Common myeloid progenitor, CD34-positive (primary cell): ENCODE measurements around the gene SDK1.

Source experiments
- CTCF ChIA-PET: fragments of 350-600 bp; sonication (Branson Sonifier 250); formaldehyde crosslinking; loops from one replicate; lab custom pipeline; 2021; ENCODE audit warnings: antibody characterized with exemption; lab: Charles Lee
- POLR2A ChIA-PET: fragments of 350-600 bp; sonication (Branson Sonifier 250); formaldehyde crosslinking; loops from one replicate; lab custom pipeline; 2021; ENCODE audit warnings: antibody characterized with exemption; lab: Charles Lee
- DNase-seq, 3 donors: peaks; one replicate each; pipeline versions ENCODE4 v3.0.0 to v3.0.0-alpha.2; 2013
- H3K27ac ChIP-seq, 2 experiments: 1 replicate in 1 of 2; 2 replicates in 1 of 2; pipeline ENCODE4 v1.7.0; 2013; ENCODE audit warnings: inconsistent platforms in 2 of 2, low read length in 2 of 2, mild to moderate bottlenecking in 2 of 2, low read depth in 1 of 2, moderate library complexity in 1 of 2; ENCODE audit not compliant: severe bottlenecking in 2 of 2, insufficient read depth in 1 of 2, poor library complexity in 1 of 2
- H3K27me3 ChIP-seq, 5 experiments: replicated peaks in 2 of 5; 1 replicate in 3 of 5; 2 replicates in 2 of 5; pipeline versions ENCODE4 v1.6.1 to v1.7.0; 2013; ENCODE audit warnings: low read length in 4 of 5, mild to moderate bottlenecking in 2 of 5, moderate library complexity in 2 of 5, inconsistent platforms in 1 of 5; ENCODE audit not compliant: insufficient read depth in 5 of 5, control insufficient read depth in 4 of 5
- H3K36me3 ChIP-seq, 4 experiments: 1 replicate in 2 of 4; 2 replicates in 2 of 4; pipeline versions ENCODE4 v1.6.1 to v1.7.0; 2013; ENCODE audit warnings: low read length in 3 of 4, control low read depth in 1 of 4, mild to moderate bottlenecking in 1 of 4; ENCODE audit not compliant: control insufficient read depth in 4 of 4, insufficient read depth in 4 of 4
- H3K4me1 ChIP-seq, 4 experiments: 1 replicate in 3 of 4; 2 replicates in 1 of 4; pipeline versions ENCODE4 v1.6.1 to v1.7.1; 2013; ENCODE audit warnings: low read length in 3 of 4, mild to moderate bottlenecking in 3 of 4, control low read depth in 1 of 4, inconsistent platforms in 1 of 4, moderate library complexity in 1 of 4; ENCODE audit not compliant: control insufficient read depth in 4 of 4, insufficient read depth in 4 of 4; ENCODE audit errors: control extremely low read depth in 1 of 4
- H3K4me3 ChIP-seq, 7 experiments: 1 replicate in 4 of 7; 2 replicates in 3 of 7; pipeline versions ENCODE4 v1.5.1 to v1.7.0; 2013; ENCODE audit warnings: mild to moderate bottlenecking in 7 of 7, low read length in 6 of 7, moderate library complexity in 6 of 7, inconsistent platforms in 2 of 7, low read depth in 2 of 7, control low read depth in 1 of 7; ENCODE audit not compliant: insufficient read depth in 4 of 7, control insufficient read depth in 1 of 7; ENCODE audit errors: extremely low read depth in 1 of 7
- H3K9me3 ChIP-seq, 5 experiments: 1 replicate in 4 of 5; 2 replicates in 1 of 5; pipeline versions ENCODE4 v1.6.1 to v1.7.1; 2013; ENCODE audit warnings: low read length in 4 of 5, mild to moderate bottlenecking in 2 of 5, inconsistent platforms in 1 of 5, low read depth in 1 of 5, moderate library complexity in 1 of 5; ENCODE audit not compliant: control insufficient read depth in 4 of 5, insufficient read depth in 2 of 5; ENCODE audit errors: control extremely low read depth in 1 of 5
- WGBS: methylation state at CpG from one replicate; pipeline ENCODE4 v1.1.5; 2013; ENCODE audit not compliant: insufficient coverage; 5-methylcytosine and 5-hydroxymethylcytosine counted together

SDK1 gene

GRCh38 chr7:3285652-3286051, 15.4 kb upstream of the SDK1 start:
- no peaks in the 10 kb centered on the region for H3K27me3 ChIP-seq
- 93% methylated on average over 9 of the region's 10 CpGs for WGBS
- no peak overlapping the region for H3K27ac ChIP-seq
- no peaks in the 10 kb centered on the region for H3K36me3 ChIP-seq
- DNase-seq = no peak
- H3K4me1 ChIP-seq = no peaks in the 10 kb centered on the region
- POLR2A ChIA-PET = no interaction called here
- H3K4me3 ChIP-seq = no peak overlapping the region
- H3K9me3 ChIP-seq = peaks cover 0 to 5% (median 0%) of the 10 kb centered on the region in 5 experiments
- CTCF ChIA-PET = interaction anchor here (0.5 kb wide), 1 partner anchor 12 kb away, joined by 4 read pairs; no protein-coding TSS in a partner anchor

DNA sequence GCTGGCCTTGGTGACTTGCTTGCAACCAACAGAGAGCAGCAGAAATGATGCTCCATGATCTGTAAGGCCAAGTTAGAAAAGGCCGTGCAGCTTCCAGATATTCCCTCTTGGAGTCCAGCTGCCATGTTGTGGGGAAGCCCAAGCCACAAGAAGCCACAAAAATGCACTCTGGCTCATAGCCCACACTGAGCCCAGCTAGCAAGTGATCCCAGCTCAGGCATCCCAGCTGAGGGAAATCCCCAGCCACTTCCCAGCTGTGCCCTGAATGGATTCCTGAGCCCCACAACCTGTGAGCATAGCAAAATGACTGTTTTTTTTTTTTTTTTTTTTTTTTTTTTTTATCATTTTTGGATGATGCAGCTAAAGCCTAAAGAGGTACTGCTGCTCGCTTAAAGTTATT, 11.1 kb upstream of the SDK1 start:
- CTCF ChIA-PET = interaction anchor here (2.1 kb wide), 1 partner anchor 13 kb away, joined by 5 read pairs; no protein-coding TSS in a partner anchor
- POLR2A ChIA-PET = no interaction called here
- Histone ChIP-seq H3K9me3 (peaks cover 0 to 5% (median 0%) of the 10 kb centered on the region in 5 experiments), H3K27me3 (no peaks in the 10 kb centered on the region), H3K4me3 (no peak overlapping the region), H3K27ac (no peak overlapping the region), H3K36me3 (no peaks in the 10 kb centered on the region), H3K4me1 (no peaks in the 10 kb centered on the region)
- WGBS = 100% methylated on average over 1 of the region's 2 CpGs
- no peak for DNase-seq

- ChIA-PET POLR2A (no interaction called here), CTCF (no interaction called here)
- Histone ChIP-seq H3K9me3 (peaks cover 0 to 2% (median 0%) of the 10 kb centered on the region in 5 experiments), H3K4me3 (no peak overlapping the region), H3K4me1 (no peaks in the 10 kb centered on the region), H3K27ac (no peak overlapping the region), H3K36me3 (no peaks in the 10 kb centered on the region), H3K27me3 (no peaks in the 10 kb centered on the region)
- WGBS = 91% methylated on average over 5 of the region's 7 CpGs
- no peak for DNase-seq
Observed at GRCh38 chr7:3292694-3293093, 8.4 kb upstream of the SDK1 start.

- Histone ChIP-seq H3K4me3 (no peak overlapping the region), H3K4me1 (no peaks in the 10 kb centered on the region), H3K9me3 (peaks cover 0 to 2% (median 0%) of the 10 kb centered on the region in 5 experiments), H3K27me3 (peaks cover 0 to 8% (median 4%) of the 10 kb centered on the region in 5 experiments), H3K36me3 (no peaks in the 10 kb centered on the region), H3K27ac (no peak overlapping the region)
- 84% methylated on average over 9 of the region's 10 CpGs for WGBS
- no peak for DNase-seq
- ChIA-PET CTCF (no interaction called here), POLR2A (interaction anchor here (0.6 kb wide), 1 partner anchor 347 kb away, joined by 4 read pairs; no protein-coding TSS in a partner anchor)
Observed at GRCh38 chr7:3294432-3295100, 6.5 kb upstream of the SDK1 start.

DNA sequence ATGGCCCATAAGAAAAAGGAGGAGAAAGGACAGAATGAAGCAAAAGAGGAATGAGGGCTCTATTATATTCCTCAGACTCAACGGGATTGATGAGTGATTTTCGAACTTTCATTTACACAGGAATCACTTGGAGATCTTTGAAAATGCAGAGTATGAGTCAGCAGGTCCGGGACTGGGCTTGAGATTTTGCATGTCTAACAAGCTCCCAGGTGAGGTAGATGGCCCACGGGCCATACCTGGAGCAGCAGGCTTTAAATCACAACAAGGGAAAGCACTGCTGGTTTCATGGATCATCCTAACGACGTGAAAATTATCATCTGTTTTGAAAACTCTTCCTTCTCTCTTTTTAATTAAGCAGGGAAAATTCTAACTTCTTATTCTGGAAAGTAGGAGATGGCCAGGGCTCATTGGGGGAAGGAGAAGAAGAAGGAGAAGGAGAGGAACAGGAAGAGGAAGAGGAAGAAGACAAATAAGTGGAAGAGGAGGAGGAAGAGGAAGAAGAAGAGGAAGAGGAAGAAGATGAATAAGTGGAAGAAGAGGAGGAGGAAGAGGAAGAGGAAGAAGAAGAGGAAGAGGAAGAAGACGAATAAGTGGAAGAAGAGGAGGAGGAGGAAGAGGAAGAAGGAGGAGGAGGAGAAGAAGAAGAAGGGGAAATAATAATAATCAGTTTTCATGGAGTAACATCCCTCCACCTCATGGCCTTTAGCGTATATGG, 3.8 kb upstream of the SDK1 start:
- Histone ChIP-seq H3K27me3 (peaks cover 0 to 22% (median 7%) of the 10 kb centered on the region in 5 experiments), H3K27ac (no peak overlapping the region), H3K4me1 (peaks cover 0 to 17% (median 14%) of the 10 kb centered on the region in 4 experiments), H3K9me3 (no peaks in the 10 kb centered on the region), H3K4me3 (no peak overlapping the region), H3K36me3 (no peaks in the 10 kb centered on the region)
- 67% methylated on average over 7 of the region's 8 CpGs for WGBS
- DNase-seq = no peak
- ChIA-PET POLR2A (no interaction called here), CTCF (no interaction called here)

- ChIA-PET POLR2A (no interaction called here), CTCF (interaction anchor here (1.0 kb wide), 1 partner anchor 100 kb away, joined by 3 read pairs; no protein-coding TSS in a partner anchor)
- H3K27me3 ChIP-seq = peaks cover 6 to 41% (median 12%) of the 10 kb centered on the region in 5 experiments
- H3K4me1 ChIP-seq = peaks cover 0 to 18% (median 16%) of the 10 kb centered on the region in 4 experiments
- peak in 2 of 3 donors; percentile 20 to 23 for DNase-seq
- peak overlapping the region in 5 of 7 experiments; percentile 23 to 66 (median 56) for H3K4me3 ChIP-seq
- H3K27ac ChIP-seq = no peak overlapping the region
- no peaks in the 10 kb centered on the region for H3K36me3 ChIP-seq
- WGBS = 11% methylated on average over 17 of the region's 20 CpGs
- no peaks in the 10 kb centered on the region for H3K9me3 ChIP-seq
Observed at GRCh38 chr7:3300221-3300650, 816 bp upstream of the SDK1 start.

DNA sequence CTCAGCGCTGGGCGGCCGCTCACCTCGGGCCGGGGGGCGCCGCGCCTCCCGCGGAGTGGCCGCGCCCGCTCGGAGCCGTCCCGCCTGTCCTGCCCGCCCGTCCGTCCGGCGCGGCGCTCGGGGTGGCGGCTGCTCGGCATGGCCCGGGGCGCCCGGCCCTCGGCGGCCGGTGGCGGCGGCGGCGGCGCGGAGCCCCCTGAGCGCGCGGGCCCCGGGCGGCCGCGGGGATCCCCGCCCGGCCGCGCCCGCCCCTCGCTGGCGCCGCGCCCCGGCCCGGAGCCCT, 338 bp downstream of the SDK1 start:
- WGBS = 0% methylated on average over 39 of the region's 56 CpGs
- H3K9me3 ChIP-seq = no peaks in the 10 kb centered on the region
- no peaks in the 10 kb centered on the region for H3K36me3 ChIP-seq
- peak overlapping the region in 5 of 7 experiments; percentile 35 to 64 (median 56) for H3K4me3 ChIP-seq
- H3K27ac ChIP-seq = no peak overlapping the region
- DNase-seq = no peak
- peaks cover 6 to 41% (median 13%) of the 10 kb centered on the region in 5 experiments for H3K27me3 ChIP-seq
- peaks cover 0 to 18% (median 16%) of the 10 kb centered on the region in 4 experiments for H3K4me1 ChIP-seq
- CTCF ChIA-PET = interaction anchor here (0.6 to 1.5 kb wide), 4 partner anchors 10 to 209 kb away, joined by 3 to 5 read pairs (median 4); no protein-coding TSS in a partner anchor
- POLR2A ChIA-PET = no interaction called here
